K562 (cell line): ENCODE results near the gene PRUNE1. TPM values are rescaled to one million over a fixed set of nuclear protein-coding genes. Genes with fewer than 3 reads are reported as not detected.

ENCODE experiments used
- ATAC-seq: fragments of 200-7000 bp; cut with Tn5 transposase; 3 replicates; pipeline ENCODE4 v1.9.1; 2020; ENCODE audit warnings: moderate library complexity
- BruUV-seq: library from RNA; stranded (reverse); fragments of 400-500 nt; replicated peaks from 2 replicates; lab custom pipeline; 2021; lab: Mats Ljungman, UMichigan
- CTCF ChIA-PET: fragments of 300-600 bp; formaldehyde crosslinking; extraction: SDS; loops from one replicate; lab custom pipeline; 2021; ENCODE audit warnings: low intra/inter-chr PET ratio; lab: Yijun Ruan, JAX
- POLR2A ChIA-PET: fragments of 300-600, 350-650 bp; sonication (Branson Sonifier 250); formaldehyde crosslinking; extraction: SDS; loops from one replicate; lab custom pipeline; 2021; ENCODE audit warnings: antibody characterized with exemption, inconsistent platforms; lab: Yijun Ruan, JAX
- DNase-seq, 4 experiments: peaks; one replicate each; pipeline versions ENCODE4 v3.0.0 to v3.0.0-alpha.2; 2011 to 2018; ENCODE audit warnings: low spot score in 3 of 4, mixed read lengths in 3 of 4; ENCODE audit errors: extremely low read depth in 1 of 4
- FAIRE-seq: peaks from 2 replicates; lab custom pipeline; 2011; peaks lifted over from hg19 to GRCh38; lab: Jason Lieb, UNC
- H2AFZ ChIP-seq: 2 replicates; pipeline ENCODE4 v1.6.0; 2011; ENCODE audit warnings: low read depth, low read length, control low read depth, inconsistent platforms
- H3K27ac ChIP-seq: fragments of 200-600 bp; 3 replicates; pipeline ENCODE4 v1.8.0; 2011; ENCODE audit warnings: low read depth, mild to moderate bottlenecking, control low read depth, inconsistent platforms, low read length, moderate library complexity, mixed read lengths; ENCODE audit errors: extremely low read depth
- H3K27me3 ChIP-seq, 2 experiments: fragments of 300-600 bp in 1 of 2; 2 replicates in 1 of 2; 3 replicates in 1 of 2; pipeline versions ENCODE4 v1.6.0 to v1.8.0; 2011; ENCODE audit warnings: inconsistent platforms in 2 of 2, low read length in 2 of 2, mild to moderate bottlenecking in 1 of 2, mixed read lengths in 1 of 2, moderate library complexity in 1 of 2; ENCODE audit not compliant: control insufficient read depth in 2 of 2, insufficient read depth in 2 of 2
- H3K36me3 ChIP-seq: fragments of 300-600 bp; 3 replicates; pipeline ENCODE4 v1.8.0; 2011; ENCODE audit warnings: mild to moderate bottlenecking, low read length, inconsistent platforms; ENCODE audit not compliant: control insufficient read depth, insufficient read depth
- H3K4me1 ChIP-seq, 2 experiments: fragments of 200-600 bp in 1 of 2; replicated peaks in 1 of 2; 2 replicates in 1 of 2; 3 replicates in 1 of 2; pipeline versions ENCODE4 v1.5.1 to v1.8.0; 2011; ENCODE audit warnings: inconsistent platforms in 2 of 2, low read length in 2 of 2, mild to moderate bottlenecking in 1 of 2, mixed read lengths in 1 of 2, moderate library complexity in 1 of 2; ENCODE audit not compliant: control insufficient read depth in 2 of 2, insufficient read depth in 2 of 2
- H3K4me2 ChIP-seq: 2 replicates; pipeline ENCODE4 v1.6.1; 2011; ENCODE audit warnings: low read length, control low read depth, inconsistent platforms, mixed read lengths; ENCODE audit not compliant: insufficient read depth
- H3K4me3 ChIP-seq: fragments of 200-600 bp; sonication (generic), shearing (Covaris generic); 2 replicates; pipeline ENCODE4 v1.5.1; 2016; ENCODE audit warnings: control low read depth, inconsistent platforms
- H3K79me2 ChIP-seq: fragments of 200-600 bp; 3 replicates; pipeline ENCODE4 v1.8.0; 2011; ENCODE audit warnings: low read length, inconsistent platforms; ENCODE audit not compliant: control insufficient read depth, insufficient read depth
- H3K9ac ChIP-seq, 2 experiments: 2 replicates each; pipeline versions ENCODE4 v1.6.0 to v1.6.1; 2011; ENCODE audit warnings: low read depth in 2 of 2, low read length in 2 of 2, control low read depth in 1 of 2, inconsistent platforms in 1 of 2, mild to moderate bottlenecking in 1 of 2, mixed read lengths in 1 of 2; ENCODE audit not compliant: insufficient read depth in 1 of 2
- H3K9me1 ChIP-seq: one replicate; pipeline ENCODE4 v1.6.0; 2011; ENCODE audit warnings: inconsistent platforms, mild to moderate bottlenecking, low read length, moderate library complexity; ENCODE audit not compliant: control insufficient read depth, insufficient read depth
- H3K9me3 ChIP-seq: replicated peaks from 2 replicates; pipeline ENCODE4 v1.5.1; 2011; ENCODE audit warnings: low read depth, low read length, inconsistent platforms; ENCODE audit not compliant: control insufficient read depth, insufficient read depth
- H4K20me1 ChIP-seq: replicated peaks from 2 replicates; pipeline ENCODE4 v1.6.1; 2011; ENCODE audit warnings: low read length, inconsistent platforms, mixed read lengths; ENCODE audit not compliant: control insufficient read depth, insufficient read depth
- BRF1 ChIP-seq: IDR thresholded peaks from 3 replicates; pipeline ENCODE4 v1.6.1; 2011; ENCODE audit warnings: borderline replicate concordance, mild to moderate bottlenecking; ENCODE audit not compliant: insufficient read length; ENCODE audit errors: extremely low read depth
- WGBS: fragments of 100-300 bp; shearing (Covaris generic); methylation state at CpG from one replicate; pipeline ENCODE4 v1.1.6; 2016; ENCODE audit warnings: low coverage, mixed read lengths; ENCODE audit not compliant: insufficient coverage; ENCODE audit errors: missing lambda C conversion rate; 5-methylcytosine and 5-hydroxymethylcytosine counted together
- in situ Hi-C: fragments of 300-500 bp; cut with MboI; formaldehyde crosslinking; loops from 4 replicates; pipeline ENCODE4 v1.15.0; 2018; ENCODE audit warnings: inconsistent platforms, mixed read lengths
- intact Hi-C: fragments of 100-400 bp; cut with micrococcal nuclease; formaldehyde crosslinking; loops from 2 replicates; pipeline ENCODE4 v1.14.2; 2022
- polyA plus RNA-seq, 8 experiments: library from polyadenylated mRNA; depleted of rRNA in 4 of 8; stranded (reverse) in 5 of 8; unstranded in 3 of 8; fragments of >200 nt; fragmentation: Nextera tagmentation in 2 of 8; fragmentation: Illumina TruSeq in 1 of 8; extraction: Ambion mirVana in 2 of 8; extraction: Trizol in 1 of 8; gene quantifications; 2 replicates each; pipeline versions ENCODE4 v1.2.1 to v1.2.3, GENCODE V29; 2011 to 2014; ENCODE audit warnings: inconsistent platforms in 1 of 8, missing spikeins in 1 of 8
- total RNA-seq, 7 experiments: library from RNA; depleted of rRNA in 6 of 7; stranded (reverse); fragments of >200 nt in 6 of 7; fragmentation: Illumina TruSeq in 2 of 7; extraction: Trizol in 2 of 7; gene quantifications; 2 replicates each; pipeline versions ENCODE4 v1.2.1 to v1.2.3, GENCODE V29; 2011 to 2021; ENCODE audit warnings: low replicate concordance in 1 of 7
- TF ChIP-seq, protein P1 (sequence below): sonication (generic); formaldehyde crosslinking; IDR thresholded peaks from 2 replicates; pipeline ENCODE4 v1.8.0; 2022; ENCODE audit warnings: mild to moderate bottlenecking, missing genetic modification reagents

Gene PRUNE1
- total and polyA plus RNA-seq, 9 of the 15 experiments (the other 6 are each of a cell fraction or from before 2014, with no cell fraction given), result 16.7 to 48.3 (median 26.2) TPM

DNA sequence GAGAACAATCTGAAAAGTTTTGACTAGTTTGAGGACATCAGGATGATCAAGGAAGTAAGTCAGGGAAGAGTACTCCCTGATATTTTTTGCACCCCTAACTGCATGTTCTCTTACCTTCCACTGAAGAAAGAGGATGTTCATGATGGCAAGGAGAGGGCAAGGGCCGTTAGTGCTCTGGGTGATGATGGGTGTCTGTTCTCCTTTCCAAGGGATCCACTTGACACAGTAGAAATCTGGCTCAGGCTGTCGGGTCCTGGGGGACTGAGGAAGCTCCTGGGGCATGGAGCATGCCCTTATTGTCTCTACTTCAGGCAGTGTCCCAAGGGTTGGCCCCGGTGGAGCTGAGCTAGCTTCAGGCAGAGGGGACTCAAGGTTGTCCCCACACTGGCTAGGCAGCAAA is 6.2 kb upstream of the PRUNE1 start:
- BruUV-seq, result no TSS peak
- CTCF ChIA-PET, result no interaction called here
- peaks cover 51 to 58% of the 10 kb centered on the region in 2 experiments for H3K4me1 ChIP-seq
- POLR2A ChIA-PET, result interaction anchor here (0.6 to 2.0 kb wide), 9 partner anchors 9 to 613 kb away, joined by 3 to 7 read pairs (median 4); partner anchors contain the start of gene MCL1
- H3K27me3 ChIP-seq, result no peaks in the 10 kb centered on the region
- H3K4me2 ChIP-seq, result no peak overlapping the region
- FAIRE-seq, result no peak
- no peak for DNase-seq
- H3K4me3 ChIP-seq, result no peak overlapping the region
- ATAC-seq, result no peak
- H2AFZ ChIP-seq, result no peak overlapping the region
- 47% methylated on average over 3 of the region's 3 CpGs for WGBS
- TF ChIP-seq, protein P1, sequence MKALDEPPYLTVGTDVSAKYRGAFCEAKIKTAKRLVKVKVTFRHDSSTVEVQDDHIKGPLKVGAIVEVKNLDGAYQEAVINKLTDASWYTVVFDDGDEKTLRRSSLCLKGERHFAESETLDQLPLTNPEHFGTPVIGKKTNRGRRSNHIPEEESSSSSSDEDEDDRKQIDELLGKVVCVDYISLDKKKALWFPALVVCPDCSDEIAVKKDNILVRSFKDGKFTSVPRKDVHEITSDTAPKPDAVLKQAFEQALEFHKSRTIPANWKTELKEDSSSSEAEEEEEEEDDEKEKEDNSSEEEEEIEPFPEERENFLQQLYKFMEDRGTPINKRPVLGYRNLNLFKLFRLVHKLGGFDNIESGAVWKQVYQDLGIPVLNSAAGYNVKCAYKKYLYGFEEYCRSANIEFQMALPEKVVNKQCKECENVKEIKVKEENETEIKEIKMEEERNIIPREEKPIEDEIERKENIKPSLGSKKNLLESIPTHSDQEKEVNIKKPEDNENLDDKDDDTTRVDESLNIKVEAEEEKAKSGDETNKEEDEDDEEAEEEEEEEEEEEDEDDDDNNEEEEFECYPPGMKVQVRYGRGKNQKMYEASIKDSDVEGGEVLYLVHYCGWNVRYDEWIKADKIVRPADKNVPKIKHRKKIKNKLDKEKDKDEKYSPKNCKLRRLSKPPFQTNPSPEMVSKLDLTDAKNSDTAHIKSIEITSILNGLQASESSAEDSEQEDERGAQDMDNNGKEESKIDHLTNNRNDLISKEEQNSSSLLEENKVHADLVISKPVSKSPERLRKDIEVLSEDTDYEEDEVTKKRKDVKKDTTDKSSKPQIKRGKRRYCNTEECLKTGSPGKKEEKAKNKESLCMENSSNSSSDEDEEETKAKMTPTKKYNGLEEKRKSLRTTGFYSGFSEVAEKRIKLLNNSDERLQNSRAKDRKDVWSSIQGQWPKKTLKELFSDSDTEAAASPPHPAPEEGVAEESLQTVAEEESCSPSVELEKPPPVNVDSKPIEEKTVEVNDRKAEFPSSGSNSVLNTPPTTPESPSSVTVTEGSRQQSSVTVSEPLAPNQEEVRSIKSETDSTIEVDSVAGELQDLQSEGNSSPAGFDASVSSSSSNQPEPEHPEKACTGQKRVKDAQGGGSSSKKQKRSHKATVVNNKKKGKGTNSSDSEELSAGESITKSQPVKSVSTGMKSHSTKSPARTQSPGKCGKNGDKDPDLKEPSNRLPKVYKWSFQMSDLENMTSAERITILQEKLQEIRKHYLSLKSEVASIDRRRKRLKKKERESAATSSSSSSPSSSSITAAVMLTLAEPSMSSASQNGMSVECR (CRISPR knock-in tag), result 0 out of 2 replicates have a peak, but pooled peaks have one; percentile 7
- TF ChIP-seq BRF1, result no peak
- H3K9me3 ChIP-seq, result no peaks in the 10 kb centered on the region
- peaks cover 7% of the 10 kb centered on the region; the same call in 2 of the 3 replicates for H3K36me3 ChIP-seq
- H3K79me2 ChIP-seq, result peaks cover 9% of the 10 kb centered on the region; the same call in 1 of the 3 replicates
- H3K27ac ChIP-seq, result peak overlapping the region; percentile 64; the same call in 1 of the 3 replicates
- intact Hi-C loops, result no loop called here
- in situ Hi-C loops, result no loop called here
- H3K9me1 ChIP-seq, result no peaks in the 10 kb centered on the region
- H3K9ac ChIP-seq, result peak overlapping the region in 1 of 2 experiments; percentile 69; a peak in 1 of 4 replicates
- H4K20me1 ChIP-seq, result no peaks in the 10 kb centered on the region
